Measurements from ENCODE around the gene VPREB3. TPM values are rescaled to one million over a fixed set of nuclear protein-coding genes. Genes with fewer than 3 reads are reported as not detected.
A peak's percentile ranks its signal among the peaks of the same experiment; 100 is the strongest.

VPREB3 gene
- polyA plus RNA-seq, 3 donors = 0.88 to 1.0 (median 1.0) TPM

GRCh38 chr22:23752090-23752691 is 2.0 kb downstream of the VPREB3 start:
- Mint-ChIP-seq H3K9me3 (peaks cover 0 to 2% (median 0%) of the 10 kb centered on the region in 7 donors), H3K27me3 (ENCODE audit: low read depth in 3 of 3) (peaks cover 0 to 3% (median 2%) of the 10 kb centered on the region in 3 donors), H3K27ac (peak overlapping the region in 5 of 7 donors; percentile 54 to 80 (median 57)), H3K4me3 (peak overlapping the region; percentile 46 to 84), H3K36me3 (no peaks in the 10 kb centered on the region), H3K4me1 (peaks cover 23% of the 10 kb centered on the region)
- H3K27ac ChIP-seq (ENCODE audit: low read depth in 1 of 2, low read length in 2 of 2) = peak overlapping the region in 1 of 2 donors; percentile 87
- 86% methylated on average over 5 of the region's 9 CpGs for WGBS (ENCODE audit: insufficient coverage)
- H3K9ac ChIP-seq (ENCODE audit: insufficient read depth, low read length, poor library complexity, severe bottlenecking) = no peak overlapping the region
- peak overlapping the region; percentile 98 for H2AFZ ChIP-seq (ENCODE audit: insufficient read depth, low read depth, low read length, poor library complexity, severe bottlenecking)
- intact Hi-C loops (cut with micrococcal nuclease) = no loop called here
- peaks cover 22 to 26% of the 10 kb centered on the region in 2 donors for H3K4me1 ChIP-seq (ENCODE audit: control insufficient read depth in 1 of 2, insufficient read depth in 2 of 2, low read length in 2 of 2)
- TF ChIP-seq, protein P1, sequence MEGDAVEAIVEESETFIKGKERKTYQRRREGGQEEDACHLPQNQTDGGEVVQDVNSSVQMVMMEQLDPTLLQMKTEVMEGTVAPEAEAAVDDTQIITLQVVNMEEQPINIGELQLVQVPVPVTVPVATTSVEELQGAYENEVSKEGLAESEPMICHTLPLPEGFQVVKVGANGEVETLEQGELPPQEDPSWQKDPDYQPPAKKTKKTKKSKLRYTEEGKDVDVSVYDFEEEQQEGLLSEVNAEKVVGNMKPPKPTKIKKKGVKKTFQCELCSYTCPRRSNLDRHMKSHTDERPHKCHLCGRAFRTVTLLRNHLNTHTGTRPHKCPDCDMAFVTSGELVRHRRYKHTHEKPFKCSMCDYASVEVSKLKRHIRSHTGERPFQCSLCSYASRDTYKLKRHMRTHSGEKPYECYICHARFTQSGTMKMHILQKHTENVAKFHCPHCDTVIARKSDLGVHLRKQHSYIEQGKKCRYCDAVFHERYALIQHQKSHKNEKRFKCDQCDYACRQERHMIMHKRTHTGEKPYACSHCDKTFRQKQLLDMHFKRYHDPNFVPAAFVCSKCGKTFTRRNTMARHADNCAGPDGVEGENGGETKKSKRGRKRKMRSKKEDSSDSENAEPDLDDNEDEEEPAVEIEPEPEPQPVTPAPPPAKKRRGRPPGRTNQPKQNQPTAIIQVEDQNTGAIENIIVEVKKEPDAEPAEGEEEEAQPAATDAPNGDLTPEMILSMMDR (IDR thresholded peaks at IDR 0.05) = no peak
- H3K9me3 ChIP-seq (replicated peaks in 1 of 2; ENCODE audit: control insufficient read depth in 1 of 2, insufficient read depth in 1 of 2, low read length in 2 of 2) = no peaks in the 10 kb centered on the region
- peak overlapping the region; percentile 98 for H3K4me2 ChIP-seq (replicated peaks; ENCODE audit: extremely low read depth, low read length, poor library complexity, severe bottlenecking)
- H3K79me2 ChIP-seq (ENCODE audit: insufficient read depth, low read length) = peaks cover 6% of the 10 kb centered on the region
- no peaks in the 10 kb centered on the region for H3K27me3 ChIP-seq (ENCODE audit: control insufficient read depth in 2 of 2, insufficient read depth in 2 of 2, low read length in 2 of 2)
- no peak for DNase-seq
- peak overlapping the region in 2 of 3 experiments; percentile 86 to 87 for H3K4me3 ChIP-seq (replicated peaks in 1 of 3; ENCODE audit: low read depth in 2 of 3, low read length in 3 of 3)
- H3K36me3 ChIP-seq (replicated peaks in 1 of 2; ENCODE audit: control insufficient read depth in 1 of 2, insufficient read depth in 2 of 2, low read length in 2 of 2) = no peaks in the 10 kb centered on the region
- H4K20me1 ChIP-seq (ENCODE audit: insufficient read depth, low read length) = no peaks in the 10 kb centered on the region

- peaks cover 0 to 2% (median 0%) of the 10 kb centered on the region in 3 donors for H3K27me3 Mint-ChIP-seq (ENCODE audit: low read depth in 3 of 3)
- H3K27ac Mint-ChIP-seq = peak overlapping the region; percentile 59 to 89 (median 80)
- no peak for DNase-seq
- Histone ChIP-seq H3K27ac (ENCODE audit: low read depth in 1 of 2, low read length in 2 of 2) (peak overlapping the region; percentile 87), H2AFZ (ENCODE audit: insufficient read depth, low read depth, low read length, poor library complexity, severe bottlenecking) (peak overlapping the region; percentile 98), H3K4me2 (replicated peaks; ENCODE audit: extremely low read depth, low read length, poor library complexity, severe bottlenecking) (peak overlapping the region; percentile 98), H3K79me2 (ENCODE audit: insufficient read depth, low read length) (peaks cover 6% of the 10 kb centered on the region), H3K36me3 (replicated peaks in 1 of 2; ENCODE audit: control insufficient read depth in 1 of 2, insufficient read depth in 2 of 2, low read length in 2 of 2) (no peaks in the 10 kb centered on the region), H3K4me3 (replicated peaks in 1 of 3; ENCODE audit: low read depth in 2 of 3, low read length in 3 of 3) (peak overlapping the region; percentile 73 to 87 (median 86)), H3K9ac (ENCODE audit: insufficient read depth, low read length, poor library complexity, severe bottlenecking) (peak overlapping the region; percentile 81), H3K27me3 (ENCODE audit: control insufficient read depth in 2 of 2, insufficient read depth in 2 of 2, low read length in 2 of 2) (no peaks in the 10 kb centered on the region), H3K9me3 (replicated peaks in 1 of 2; ENCODE audit: control insufficient read depth in 1 of 2, insufficient read depth in 1 of 2, low read length in 2 of 2) (no peaks in the 10 kb centered on the region), H4K20me1 (ENCODE audit: insufficient read depth, low read length) (no peaks in the 10 kb centered on the region), H3K4me1 (ENCODE audit: control insufficient read depth in 1 of 2, insufficient read depth in 2 of 2, low read length in 2 of 2) (peaks cover 22 to 26% of the 10 kb centered on the region in 2 donors)
- peaks cover 22% of the 10 kb centered on the region for H3K4me1 Mint-ChIP-seq
- no peaks in the 10 kb centered on the region for H3K36me3 Mint-ChIP-seq
- peaks cover 0 to 2% (median 0%) of the 10 kb centered on the region in 7 donors for H3K9me3 Mint-ChIP-seq
- 65% methylated on average over 11 of the region's 22 CpGs for WGBS (ENCODE audit: insufficient coverage)
- TF ChIP-seq, protein P1 (IDR thresholded peaks at IDR 0.05) = no peak
- intact Hi-C loops (cut with micrococcal nuclease) = no loop called here
- peak overlapping the region; percentile 84 to 89 for H3K4me3 Mint-ChIP-seq
Observed at GRCh38 chr22:23751441-23751996, 2.7 kb downstream of the VPREB3 start.

Data from CD14-positive monocyte (primary cell).